Activated T-helper 2 cell treated with anti-CD3 and anti-CD28 coated beads, Interferon-gamma antibody, Interleukin-2, Interleukin-4, amounts not matched to agents 10 μg/mL and 5 μg/mL and 100 μg/mL, durations not matched to agents 14 hours and 24 hours and 36 hours (primary cell): ENCODE measurements around the gene SLC2A3. TPM values are rescaled to one million over a fixed set of nuclear protein-coding genes. Genes with fewer than 3 reads are reported as not detected.
"Not testable (repeated sequence)": the region's sequence is repeated elsewhere in the genome, so short reads cannot be mapped to it uniquely, and the experiment has no call there.

Experiments used
- DNase-seq: peaks from one replicate; pipeline ENCODE4 v3.0.0; 2021; ENCODE audit warnings: low spot score
- H3K27ac Mint-ChIP-seq: one replicate; pipeline ENCODE4 v1.8.0; 2021; ENCODE audit warnings: mixed read lengths
- H3K27me3 Mint-ChIP-seq: one replicate; pipeline ENCODE4 v1.8.0; 2021; ENCODE audit warnings: low read depth, mixed read lengths
- H3K36me3 Mint-ChIP-seq: one replicate; pipeline ENCODE4 v1.8.0; 2021; ENCODE audit warnings: low read depth, mixed read lengths
- H3K4me1 Mint-ChIP-seq: one replicate; pipeline ENCODE4 v1.8.0; 2021; ENCODE audit warnings: low read depth, mixed read lengths
- H3K4me3 Mint-ChIP-seq: one replicate; pipeline ENCODE4 v1.8.0; 2021; ENCODE audit warnings: low read depth, mild to moderate bottlenecking, moderate library complexity, mixed read lengths
- H3K9me3 Mint-ChIP-seq: one replicate; pipeline ENCODE4 v1.8.0; 2021; ENCODE audit warnings: mixed read lengths
- intact Hi-C: fragments of 100-400 bp; cut with micrococcal nuclease; formaldehyde crosslinking; loops from one replicate; pipeline ENCODE4 v1.15.1; 2023
- total RNA-seq: library from RNA; stranded (reverse); gene quantifications from 2 replicates; pipeline ENCODE4 v1.2.3, GENCODE V29; 2022

Gene SLC2A3
- total RNA-seq, 1 donor from 2014 or later, result 456 TPM

GRCh38 chr12:7899755-7900154 is 36.2 kb downstream of the SLC2A3 start:
- Mint-ChIP-seq H3K36me3 (no peaks in the 10 kb centered on the region), H3K4me1 (no peaks in the 10 kb centered on the region), H3K27me3 (peaks cover 2% of the 10 kb centered on the region), H3K4me3 (no peak overlapping the region), H3K9me3 (no peaks in the 10 kb centered on the region), H3K27ac (no peak overlapping the region)
- intact Hi-C loops, result no loop called here
- DNase-seq, result no peak

DNA sequence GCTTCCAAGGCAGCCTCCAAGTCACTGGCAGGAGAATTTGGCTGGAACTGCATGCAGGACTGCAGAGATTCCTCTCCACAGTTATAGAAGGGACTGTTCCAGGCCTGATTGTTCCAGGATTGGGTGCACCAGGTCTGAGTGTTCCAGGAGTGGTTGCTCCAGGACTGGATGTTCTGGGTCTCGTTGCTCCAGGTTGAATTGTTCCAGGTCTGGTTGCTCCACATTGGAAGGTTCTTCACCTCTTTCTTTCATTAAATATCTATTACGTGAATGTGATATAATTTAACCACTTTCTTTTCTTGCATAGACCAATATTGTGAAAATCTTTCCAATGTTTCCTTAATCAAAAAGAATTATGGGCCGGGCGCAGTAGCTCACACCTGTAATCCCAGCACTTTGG is 39.3 kb downstream of the SLC2A3 start:
- H3K9me3 Mint-ChIP-seq, intact Hi-C loops, H3K4me1 Mint-ChIP-seq, H3K4me3 Mint-ChIP-seq, H3K36me3 Mint-ChIP-seq, DNase-seq, H3K27ac Mint-ChIP-seq, H3K27me3 Mint-ChIP-seq: not testable (repeated sequence)

DNA sequence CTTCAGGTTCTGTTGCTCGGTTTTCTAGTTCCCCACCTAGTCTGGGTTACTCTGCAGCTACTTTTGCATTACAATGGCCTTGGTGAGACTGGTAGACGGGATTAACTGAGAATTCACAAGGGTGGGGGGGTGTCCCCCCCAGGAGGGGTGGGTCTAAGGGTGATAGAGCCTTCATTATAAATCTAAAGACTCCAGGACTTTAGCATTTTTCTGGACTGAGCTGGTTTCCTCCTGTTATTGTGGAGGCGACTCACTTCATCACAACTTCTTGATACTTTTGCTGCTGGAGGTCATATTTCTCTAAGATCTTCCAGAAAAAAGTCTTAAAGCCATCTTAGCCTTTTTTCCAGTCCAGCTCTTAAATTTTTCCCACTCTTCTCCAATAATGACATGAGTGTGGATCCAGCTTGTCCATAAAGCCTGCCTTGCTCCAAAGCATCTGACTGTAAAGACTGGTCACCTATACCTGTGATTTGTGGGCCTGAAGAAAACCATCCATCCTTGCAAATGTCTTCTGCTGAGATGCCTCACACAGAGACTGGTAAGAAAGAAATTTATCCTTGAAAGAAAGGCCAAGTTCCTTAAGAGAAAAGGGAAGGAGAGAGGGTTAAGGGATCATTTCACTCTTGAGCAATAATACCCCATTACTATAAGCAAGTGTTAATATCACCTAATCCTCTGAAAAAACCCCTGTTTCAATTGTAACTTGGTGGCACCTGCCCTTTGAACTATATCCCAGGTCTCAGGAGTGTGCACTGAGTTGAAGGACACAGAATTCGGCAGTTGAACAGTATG is 43.6 kb downstream of the SLC2A3 start:
- Mint-ChIP-seq H3K4me3 (no peak overlapping the region), H3K36me3 (no peaks in the 10 kb centered on the region), H3K4me1 (no peaks in the 10 kb centered on the region), H3K9me3 (no peaks in the 10 kb centered on the region), H3K27me3 (peaks cover 1% of the 10 kb centered on the region), H3K27ac (no peak overlapping the region)
- intact Hi-C loops, result no loop called here
- DNase-seq, result no peak

DNA sequence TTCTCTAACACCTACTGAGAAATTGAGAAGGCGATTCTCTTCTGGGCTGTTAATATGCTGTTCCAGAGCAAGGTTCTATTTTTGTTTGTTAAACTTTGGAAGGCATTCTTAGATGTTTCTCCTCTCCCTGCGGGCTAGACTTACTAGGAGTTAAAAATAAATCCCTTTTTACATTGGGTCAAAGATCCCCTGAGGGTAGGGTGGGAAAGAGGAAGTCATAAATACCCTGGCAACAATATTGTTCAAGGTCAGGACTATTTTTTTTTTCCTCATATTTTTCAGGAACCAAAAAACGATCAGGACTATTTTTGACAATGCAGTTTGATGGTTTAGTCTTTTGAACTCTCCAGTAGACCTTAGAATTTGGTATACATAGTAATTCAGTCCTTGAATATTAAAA is 51.3 kb downstream of the SLC2A3 start:
- Mint-ChIP-seq H3K9me3 (no peaks in the 10 kb centered on the region), H3K4me3 (no peak overlapping the region), H3K4me1 (no peaks in the 10 kb centered on the region), H3K36me3 (no peaks in the 10 kb centered on the region), H3K27ac (no peak overlapping the region), H3K27me3 (peaks cover 5% of the 10 kb centered on the region)
- intact Hi-C loops, result no loop called here
- no peak for DNase-seq

- intact Hi-C loops, H3K4me1 Mint-ChIP-seq, H3K9me3 Mint-ChIP-seq, DNase-seq, H3K4me3 Mint-ChIP-seq, H3K27me3 Mint-ChIP-seq, H3K36me3 Mint-ChIP-seq, H3K27ac Mint-ChIP-seq: not testable (repeated sequence)
Observed at GRCh38 chr12:7881736-7882120, 54.3 kb downstream of the SLC2A3 start.

GRCh38 chr12:7880952-7881735 is 54.8 kb downstream of the SLC2A3 start:
- DNase-seq, H3K4me3 Mint-ChIP-seq, H3K27ac Mint-ChIP-seq, H3K4me1 Mint-ChIP-seq, H3K36me3 Mint-ChIP-seq, intact Hi-C loops, H3K27me3 Mint-ChIP-seq, H3K9me3 Mint-ChIP-seq: not testable (repeated sequence)

DNA sequence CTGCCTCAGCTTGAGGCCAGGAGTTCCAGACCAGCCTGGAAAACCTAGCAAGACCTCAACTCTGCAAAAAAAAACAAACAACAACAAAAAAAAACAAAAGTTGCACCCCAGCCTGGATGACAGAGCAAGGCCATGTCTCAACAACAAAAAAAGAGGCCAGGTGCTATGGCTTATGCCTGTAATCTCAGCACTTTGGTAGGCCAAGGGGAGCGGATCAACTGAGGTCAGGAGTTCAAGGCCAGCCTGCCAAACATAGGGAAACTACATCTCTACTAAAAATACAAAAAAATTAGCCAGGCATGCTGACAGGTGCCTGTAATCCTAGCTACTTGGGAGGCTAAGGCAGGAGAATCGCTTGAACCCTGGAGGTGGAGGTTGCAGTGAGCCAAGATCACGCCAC is 56.7 kb downstream of the SLC2A3 start:
- no peak overlapping the region for H3K27ac Mint-ChIP-seq
- intact Hi-C loops, result no loop called here
- H3K36me3 Mint-ChIP-seq, result no peaks in the 10 kb centered on the region
- peaks cover 1% of the 10 kb centered on the region for H3K27me3 Mint-ChIP-seq
- no peaks in the 10 kb centered on the region for H3K9me3 Mint-ChIP-seq
- H3K4me3 Mint-ChIP-seq, result no peak overlapping the region
- H3K4me1 Mint-ChIP-seq, result no peaks in the 10 kb centered on the region
- DNase-seq, result no peak

DNA sequence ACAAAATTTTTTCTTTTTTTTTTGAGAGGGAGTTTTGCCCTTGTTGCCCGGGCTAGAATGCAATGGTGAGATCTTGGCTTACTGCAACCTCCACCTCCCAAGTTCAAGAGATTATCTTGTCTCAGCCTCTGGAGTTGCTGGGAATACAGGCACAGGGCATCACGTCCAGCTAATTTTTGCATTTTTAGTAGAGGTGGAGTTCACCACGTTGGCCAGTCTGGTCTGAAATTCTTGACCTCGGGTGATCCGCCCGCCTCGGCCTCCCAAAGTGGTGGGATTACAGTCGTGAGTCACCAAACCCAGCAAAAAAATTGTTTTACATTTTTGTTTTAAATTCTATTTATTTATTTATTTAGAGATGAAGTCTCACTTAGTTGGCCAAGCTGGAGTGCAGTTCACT is 58.6 kb downstream of the SLC2A3 start:
- Mint-ChIP-seq H3K4me3 (no peak overlapping the region), H3K27ac (no peak overlapping the region), H3K9me3 (no peaks in the 10 kb centered on the region), H3K4me1 (peaks cover 2% of the 10 kb centered on the region), H3K27me3 (peaks cover 13% of the 10 kb centered on the region), H3K36me3 (no peaks in the 10 kb centered on the region)
- no peak for DNase-seq
- intact Hi-C loops, result no loop called here

DNA sequence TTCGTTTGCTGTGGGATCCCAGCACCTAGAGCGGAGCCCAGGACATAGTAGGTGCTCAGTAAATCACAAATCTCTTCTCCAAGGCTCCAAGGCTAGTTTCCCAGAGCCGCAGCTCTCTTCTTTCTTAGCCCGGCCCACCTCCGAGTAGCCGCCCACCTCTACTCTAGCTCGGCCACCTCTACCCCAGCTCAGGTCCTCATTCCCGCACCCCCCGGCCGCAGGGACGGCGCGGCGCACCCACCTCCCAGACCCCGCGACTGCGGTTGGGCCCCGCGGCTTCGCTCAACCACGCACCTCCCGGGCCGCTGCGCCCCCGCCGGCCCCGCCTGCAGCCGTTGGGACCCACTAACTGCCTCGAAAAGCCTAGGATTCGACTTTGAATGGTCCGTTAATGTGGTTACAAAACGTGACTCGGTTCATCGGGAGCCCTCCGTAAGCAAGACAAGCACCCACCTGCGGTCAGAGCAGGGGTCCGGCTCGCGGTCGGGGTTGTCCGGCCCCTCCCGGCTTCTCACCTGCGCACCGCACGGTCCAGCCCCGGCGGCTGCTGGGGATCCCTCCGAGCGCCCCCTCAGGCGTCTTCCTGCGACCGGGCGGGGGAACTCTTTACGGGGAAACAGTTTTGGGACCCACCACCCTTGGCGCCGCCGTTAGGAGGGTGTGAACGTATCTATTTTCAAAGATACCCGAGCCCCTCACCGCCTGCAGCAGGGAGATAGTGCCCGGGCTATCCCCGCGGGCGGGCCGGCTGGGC is 63.2 kb downstream of the SLC2A3 start, which contains the start of gene SLC2A14:
TSS of gene SLC2A14 (minus strand) at position 350 of the 754 bp plus-strand sequence. CDS start 3,035 bp downstream, outside the sequence.
- Mint-ChIP-seq H3K9me3 (no peaks in the 10 kb centered on the region), H3K4me1 (peaks cover 4% of the 10 kb centered on the region), H3K4me3 (no peak within 1 kb of the TSS), H3K27ac (no peak within 1 kb of the TSS), H3K36me3 (no peaks in the 10 kb centered on the region), H3K27me3 (peaks cover 41% of the 10 kb centered on the region)
- intact Hi-C loops, result no loop called here
- DNase-seq, result no peak

GRCh38 chr12:7870335-7870734 is 65.7 kb downstream of the SLC2A3 start:
- no peak for DNase-seq
- Mint-ChIP-seq H3K27me3 (peaks cover 41% of the 10 kb centered on the region), H3K4me3 (no peak overlapping the region), H3K4me1 (peaks cover 4% of the 10 kb centered on the region), H3K36me3 (no peaks in the 10 kb centered on the region), H3K9me3 (no peaks in the 10 kb centered on the region), H3K27ac (no peak overlapping the region)
- intact Hi-C loops, result no loop called here
